GM12878 (cell line): Measurements from ENCODE around the gene SCTR. TPM values are rescaled to one million over a fixed set of nuclear protein-coding genes. Genes with fewer than 3 reads are reported as not detected.

Source experiments
- ATAC-seq: fragments of 200-7000 bp; cut with Tn5 transposase; 3 replicates; pipeline ENCODE4 v1.9.1; 2020; ENCODE audit warnings: mild to moderate bottlenecking, moderate library complexity
- BruUV-seq: library from RNA; stranded (reverse); fragments of 400-500 nt; replicated peaks from 2 replicates; lab custom pipeline; 2021; lab: Mats Ljungman, UMichigan
- CTCF ChIA-PET: fragments of 300-600 bp; sonication (Branson Sonifier 250); formaldehyde crosslinking; extraction: SDS; loops from one replicate; lab custom pipeline; 2021; ENCODE audit warnings: inconsistent platforms; lab: Yijun Ruan, JAX
- POLR2A ChIA-PET: fragments of 350-600 bp; formaldehyde crosslinking; extraction: SDS; loops from one replicate; lab custom pipeline; 2021; ENCODE audit warnings: inconsistent platforms; lab: Charles Lee
- RAD21 ChIA-PET: fragments of 300-600 bp; sonication (Branson Sonifier 250); formaldehyde crosslinking; loops from one replicate; lab custom pipeline; 2023; ENCODE audit warnings: antibody characterized with exemption; ENCODE audit not compliant: unreplicated experiment; lab: Charles Lee
- SMC1A ChIA-PET: fragments of 300-600 bp; sonication (Branson Sonifier 250); formaldehyde crosslinking; loops from one replicate; lab custom pipeline; 2023; ENCODE audit not compliant: unreplicated experiment, uncharacterized antibody; lab: Charles Lee
- DNase-seq: peaks from one replicate; pipeline ENCODE4 v3.0.0-alpha.2; 2011; ENCODE audit warnings: low read depth, low spot score
- FAIRE-seq: peaks from 3 replicates; lab custom pipeline; 2011; peaks lifted over from hg19 to GRCh38; lab: Jason Lieb, UNC
- H2AFZ ChIP-seq: 2 replicates; pipeline ENCODE4 v1.6.0; 2011; ENCODE audit warnings: low read depth, low read length, control low read depth; ENCODE audit not compliant: control insufficient read depth
- H3K27ac ChIP-seq: 2 replicates; pipeline ENCODE4 v1.5.1; 2011; ENCODE audit warnings: control low read depth; ENCODE audit not compliant: control insufficient read depth, insufficient read depth
- H3K27me3 ChIP-seq, 2 experiments: replicated peaks in 1 of 2; 2 replicates each; pipeline versions ENCODE4 v1.6.0 to v1.6.1; 2011; ENCODE audit warnings: low read length in 1 of 2; ENCODE audit not compliant: control insufficient read depth in 2 of 2, insufficient read depth in 2 of 2
- H3K36me3 ChIP-seq, 2 experiments: 2 replicates each; pipeline ENCODE4 v1.5.1; 2011; ENCODE audit warnings: low read length in 1 of 2; ENCODE audit not compliant: control insufficient read depth in 2 of 2, insufficient read depth in 2 of 2
- H3K4me1 ChIP-seq: 2 replicates; pipeline ENCODE4 v1.6.1; 2011; ENCODE audit warnings: mild to moderate bottlenecking, low read length, moderate library complexity, mixed read lengths; ENCODE audit not compliant: control insufficient read depth, insufficient read depth
- H3K4me2 ChIP-seq: 2 replicates; pipeline ENCODE4 v1.6.0; 2011; ENCODE audit warnings: control low read depth; ENCODE audit not compliant: control insufficient read depth, insufficient read depth
- H3K4me3 ChIP-seq: fragments of 200-600 bp; sonication (generic); 2 replicates; pipeline ENCODE4 v1.5.1; 2016
- H3K79me2 ChIP-seq: 2 replicates; pipeline ENCODE4 v1.6.0; 2011; ENCODE audit warnings: low read length; ENCODE audit not compliant: control insufficient read depth, insufficient read depth
- H3K9ac ChIP-seq: 2 replicates; pipeline ENCODE4 v1.8.0; 2011; ENCODE audit warnings: low read length, control low read depth, mixed read lengths; ENCODE audit not compliant: control insufficient read depth, insufficient read depth
- H3K9me3 ChIP-seq: replicated peaks from 3 replicates; pipeline ENCODE4 v1.5.1; 2011; ENCODE audit warnings: mild to moderate bottlenecking, low read length; ENCODE audit not compliant: control insufficient read depth, insufficient read depth
- H4K20me1 ChIP-seq: 2 replicates; pipeline ENCODE4 v1.6.0; 2011; ENCODE audit not compliant: control insufficient read depth, insufficient read depth
- CEBPB ChIP-seq, 2 experiments: fragments of 150-350 bp in 1 of 2; IDR thresholded peaks; 2 replicates each; pipeline ENCODE4 v1.6.1; 2012 to 2014; ENCODE audit warnings: low read depth in 2 of 2, low read length in 2 of 2, borderline replicate concordance in 1 of 2, inconsistent platforms in 1 of 2
- CHD1 ChIP-seq: IDR thresholded peaks from 2 replicates; pipeline ENCODE4 v1.6.1; 2012; ENCODE audit warnings: low read depth, low read length, improper control_type of control experiment
- EZH2 ChIP-seq: IDR thresholded peaks from 2 replicates; pipeline ENCODE4 v1.6.1; 2012; ENCODE audit warnings: low read depth, mild to moderate bottlenecking, control low read depth, inconsistent platforms, low read length, borderline replicate concordance; ENCODE audit not compliant: control insufficient read depth
- FOS ChIP-seq: IDR thresholded peaks from 3 replicates; pipeline ENCODE4 v1.6.1; 2011; ENCODE audit warnings: borderline replicate concordance; ENCODE audit not compliant: insufficient read length; ENCODE audit errors: extremely low read depth
- FOXM1 ChIP-seq: IDR thresholded peaks from 2 replicates; pipeline ENCODE4 v1.6.1; 2012; ENCODE audit warnings: low read depth, mild to moderate bottlenecking, inconsistent platforms, low read length, moderate library complexity
- YY1 ChIP-seq: IDR thresholded peaks from 2 replicates; pipeline ENCODE4 v1.6.1; 2011; ENCODE audit warnings: low read depth, mild to moderate bottlenecking, low read length
- ZBTB11 ChIP-seq: fragments of 450-650 bp; formaldehyde crosslinking; IDR thresholded peaks from 2 replicates; pipeline ENCODE4 v1.5.0; 2022; ENCODE audit warnings: mild to moderate bottlenecking, missing genetic modification characterization
- ZNF24 ChIP-seq: fragments of 450-650 bp; IDR thresholded peaks from 2 replicates; pipeline ENCODE4 v1.6.1; 2017; ENCODE audit warnings: antibody characterized with exemption, mild to moderate bottlenecking
- ZZZ3 ChIP-seq: IDR thresholded peaks from 2 replicates; pipeline ENCODE4 v1.6.1; 2011; ENCODE audit warnings: low read depth; ENCODE audit not compliant: control insufficient read depth, insufficient read length
- WGBS: methylation state at CpG from one replicate; pipeline ENCODE4 v1.1.6; 2016; ENCODE audit warnings: low lambda C conversion rate; ENCODE audit not compliant: insufficient replicate concordance, insufficient coverage; ENCODE audit errors: missing lambda C conversion rate; 5-methylcytosine and 5-hydroxymethylcytosine counted together
- in situ Hi-C: fragments of 300-500 bp; cut with MboI; formaldehyde crosslinking; loops from 9 replicates; pipeline ENCODE4 v1.14.3; 2018; ENCODE audit warnings: mixed read lengths
- intact Hi-C: fragments of 100-400 bp; cut with micrococcal nuclease; formaldehyde crosslinking; loops from one replicate; pipeline ENCODE4 v1.14.2; 2022; ENCODE audit not compliant: unreplicated experiment
- polyA plus RNA-seq, 11 experiments: library from polyadenylated mRNA; depleted of rRNA in 4 of 11; unstranded in 6 of 11; stranded (reverse) in 5 of 11; fragments of >200 nt; fragmentation: Nextera tagmentation in 4 of 11; fragmentation: Illumina TruSeq in 1 of 11; extraction: Ambion mirVana in 4 of 11; extraction: Trizol in 1 of 11; gene quantifications; 1 replicate in 1 of 11; 2 replicates in 10 of 11; pipeline versions ENCODE4 v1.2.1 to v1.2.3, GENCODE V29; 2011 to 2016; ENCODE audit warnings: inconsistent platforms in 2 of 11, missing spikeins in 2 of 11, low read depth in 1 of 11
- total RNA-seq, 4 experiments: library from RNA; depleted of rRNA in 3 of 4; stranded (reverse); fragments of >200 nt in 3 of 4; fragmentation: Illumina TruSeq in 1 of 4; extraction: Trizol in 1 of 4; gene quantifications; 2 replicates each; pipeline versions ENCODE4 v1.2.1 to v1.2.3, GENCODE V29; 2013 to 2021
- TF ChIP-seq, protein P1 (sequence below): fragments of 450-650 bp; IDR thresholded peaks from 2 replicates; pipeline ENCODE4 v1.6.1; 2017; ENCODE audit warnings: antibody characterized with exemption, mild to moderate bottlenecking, moderate library complexity
- TF ChIP-seq, protein P2 (sequence below): IDR thresholded peaks from 2 replicates; pipeline ENCODE4 v1.6.1; 2011; ENCODE audit warnings: borderline replicate concordance, low read depth, mild to moderate bottlenecking, moderate library complexity, low read length; ENCODE audit not compliant: insufficient read depth, poor library complexity, severe bottlenecking
- TF ChIP-seq, protein P3 (sequence below): fragments of 450-650 bp; formaldehyde crosslinking; IDR thresholded peaks from 2 replicates; pipeline ENCODE4 v1.4.0; 2020; ENCODE audit warnings: mild to moderate bottlenecking, moderate library complexity

SCTR gene
- total and polyA plus RNA-seq, 10 of the 15 experiments (the other 5 are each of a cell fraction or from before 2014, with no cell fraction given) = 0.26 TPM; not detected in 9

DNA sequence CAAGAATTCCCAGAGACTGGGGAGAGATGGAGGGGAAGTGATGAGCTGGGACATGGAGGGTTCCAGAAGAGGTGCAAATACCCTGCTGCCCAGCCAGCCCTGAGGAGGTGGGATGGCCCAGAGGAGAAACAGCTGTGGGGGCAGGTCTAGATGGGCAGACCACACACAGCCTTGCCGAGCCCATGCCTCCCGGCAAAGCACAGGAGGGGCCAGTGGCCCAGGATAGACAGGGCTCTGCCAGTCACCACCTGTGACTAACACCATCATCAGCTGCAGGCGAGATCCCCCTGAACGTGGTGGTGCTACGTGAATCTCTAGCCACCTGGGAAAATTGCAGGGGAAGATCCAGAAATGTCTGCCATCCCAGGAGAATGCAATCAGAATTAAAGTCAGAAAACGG is 39.4 kb downstream of the SCTR start:
- POLR2A ChIA-PET = no interaction called here
- no peak overlapping the region for H3K4me2 ChIP-seq
- in situ Hi-C loops (loop anchor here (10.0 kb wide), 1 partner anchor 600 kb away; no protein-coding TSS in a partner anchor), intact Hi-C loops (no loop called here)
- CTCF ChIA-PET = interaction anchor here (1.5 to 1.6 kb wide), 2 partner anchors 20 to 46 kb away, joined by 3 to 5 read pairs; no protein-coding TSS in a partner anchor
- 18% methylated on average over 6 of the region's 6 CpGs for WGBS
- FAIRE-seq (no peak), DNase-seq (no peak), ATAC-seq (no peak)
- no peaks in the 10 kb centered on the region for H3K79me2 ChIP-seq
- no peaks in the 10 kb centered on the region for H3K36me3 ChIP-seq
- no peak overlapping the region for H3K9ac ChIP-seq
- BruUV-seq = no TSS peak
- H3K4me3 ChIP-seq = no peak overlapping the region
- H3K4me1 ChIP-seq = no peaks in the 10 kb centered on the region
- no peak overlapping the region for H3K27ac ChIP-seq
- H4K20me1 ChIP-seq = peaks cover 2% of the 10 kb centered on the region; the same call in 1 of the 2 replicates
- TF ChIP-seq FOXM1 (no peak), FOS (no peak), ZBTB11 (no peak), ZZZ3 (no peak), YY1 (no peak), CEBPB (IDR thresholded peaks at IDR 0.05; ENCODE audit: borderline replicate concordance in 1 of 2, low read depth in 2 of 2, low read length in 2 of 2) (no peak), EZH2 (no peak), ZNF24 (no peak), CHD1 (no peak)
- TF ChIP-seq, protein P1, sequence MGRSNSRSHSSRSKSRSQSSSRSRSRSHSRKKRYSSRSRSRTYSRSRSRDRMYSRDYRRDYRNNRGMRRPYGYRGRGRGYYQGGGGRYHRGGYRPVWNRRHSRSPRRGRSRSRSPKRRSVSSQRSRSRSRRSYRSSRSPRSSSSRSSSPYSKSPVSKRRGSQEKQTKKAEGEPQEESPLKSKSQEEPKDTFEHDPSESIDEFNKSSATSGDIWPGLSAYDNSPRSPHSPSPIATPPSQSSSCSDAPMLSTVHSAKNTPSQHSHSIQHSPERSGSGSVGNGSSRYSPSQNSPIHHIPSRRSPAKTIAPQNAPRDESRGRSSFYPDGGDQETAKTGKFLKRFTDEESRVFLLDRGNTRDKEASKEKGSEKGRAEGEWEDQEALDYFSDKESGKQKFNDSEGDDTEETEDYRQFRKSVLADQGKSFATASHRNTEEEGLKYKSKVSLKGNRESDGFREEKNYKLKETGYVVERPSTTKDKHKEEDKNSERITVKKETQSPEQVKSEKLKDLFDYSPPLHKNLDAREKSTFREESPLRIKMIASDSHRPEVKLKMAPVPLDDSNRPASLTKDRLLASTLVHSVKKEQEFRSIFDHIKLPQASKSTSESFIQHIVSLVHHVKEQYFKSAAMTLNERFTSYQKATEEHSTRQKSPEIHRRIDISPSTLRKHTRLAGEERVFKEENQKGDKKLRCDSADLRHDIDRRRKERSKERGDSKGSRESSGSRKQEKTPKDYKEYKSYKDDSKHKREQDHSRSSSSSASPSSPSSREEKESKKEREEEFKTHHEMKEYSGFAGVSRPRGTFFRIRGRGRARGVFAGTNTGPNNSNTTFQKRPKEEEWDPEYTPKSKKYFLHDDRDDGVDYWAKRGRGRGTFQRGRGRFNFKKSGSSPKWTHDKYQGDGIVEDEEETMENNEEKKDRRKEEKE = no peak
- TF ChIP-seq, protein P2, sequence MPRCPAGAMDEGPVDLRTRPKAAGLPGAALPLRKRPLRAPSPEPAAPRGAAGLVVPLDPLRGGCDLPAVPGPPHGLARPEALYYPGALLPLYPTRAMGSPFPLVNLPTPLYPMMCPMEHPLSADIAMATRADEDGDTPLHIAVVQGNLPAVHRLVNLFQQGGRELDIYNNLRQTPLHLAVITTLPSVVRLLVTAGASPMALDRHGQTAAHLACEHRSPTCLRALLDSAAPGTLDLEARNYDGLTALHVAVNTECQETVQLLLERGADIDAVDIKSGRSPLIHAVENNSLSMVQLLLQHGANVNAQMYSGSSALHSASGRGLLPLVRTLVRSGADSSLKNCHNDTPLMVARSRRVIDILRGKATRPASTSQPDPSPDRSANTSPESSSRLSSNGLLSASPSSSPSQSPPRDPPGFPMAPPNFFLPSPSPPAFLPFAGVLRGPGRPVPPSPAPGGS = no peak
- TF ChIP-seq, protein P3, sequence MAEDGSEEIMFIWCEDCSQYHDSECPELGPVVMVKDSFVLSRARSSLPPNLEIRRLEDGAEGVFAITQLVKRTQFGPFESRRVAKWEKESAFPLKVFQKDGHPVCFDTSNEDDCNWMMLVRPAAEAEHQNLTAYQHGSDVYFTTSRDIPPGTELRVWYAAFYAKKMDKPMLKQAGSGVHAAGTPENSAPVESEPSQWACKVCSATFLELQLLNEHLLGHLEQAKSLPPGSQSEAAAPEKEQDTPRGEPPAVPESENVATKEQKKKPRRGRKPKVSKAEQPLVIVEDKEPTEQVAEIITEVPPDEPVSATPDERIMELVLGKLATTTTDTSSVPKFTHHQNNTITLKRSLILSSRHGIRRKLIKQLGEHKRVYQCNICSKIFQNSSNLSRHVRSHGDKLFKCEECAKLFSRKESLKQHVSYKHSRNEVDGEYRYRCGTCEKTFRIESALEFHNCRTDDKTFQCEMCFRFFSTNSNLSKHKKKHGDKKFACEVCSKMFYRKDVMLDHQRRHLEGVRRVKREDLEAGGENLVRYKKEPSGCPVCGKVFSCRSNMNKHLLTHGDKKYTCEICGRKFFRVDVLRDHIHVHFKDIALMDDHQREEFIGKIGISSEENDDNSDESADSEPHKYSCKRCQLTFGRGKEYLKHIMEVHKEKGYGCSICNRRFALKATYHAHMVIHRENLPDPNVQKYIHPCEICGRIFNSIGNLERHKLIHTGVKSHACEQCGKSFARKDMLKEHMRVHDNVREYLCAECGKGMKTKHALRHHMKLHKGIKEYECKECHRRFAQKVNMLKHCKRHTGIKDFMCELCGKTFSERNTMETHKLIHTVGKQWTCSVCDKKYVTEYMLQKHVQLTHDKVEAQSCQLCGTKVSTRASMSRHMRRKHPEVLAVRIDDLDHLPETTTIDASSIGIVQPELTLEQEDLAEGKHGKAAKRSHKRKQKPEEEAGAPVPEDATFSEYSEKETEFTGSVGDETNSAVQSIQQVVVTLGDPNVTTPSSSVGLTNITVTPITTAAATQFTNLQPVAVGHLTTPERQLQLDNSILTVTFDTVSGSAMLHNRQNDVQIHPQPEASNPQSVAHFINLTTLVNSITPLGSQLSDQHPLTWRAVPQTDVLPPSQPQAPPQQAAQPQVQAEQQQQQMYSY (CRISPR knock-in tag) = no peak
- no peak overlapping the region for H2AFZ ChIP-seq
- no peaks in the 10 kb centered on the region for H3K9me3 ChIP-seq
- SMC1A ChIA-PET = no interaction called here
- RAD21 ChIA-PET = no interaction called here
- H3K27me3 ChIP-seq = no peaks in the 10 kb centered on the region; a peak in 1 of 4 replicates
